Keratinocyte (primary cell): ENCODE results near the gene SQSTM1.

ENCODE experiments used
- CTCF ChIP-seq, 3 experiments: IDR thresholded peaks in 1 of 3; conservative IDR thresholded peaks in 1 of 3; optimal IDR thresholded peaks in 1 of 3; 2 replicates in 2 of 3; 3 replicates in 1 of 3; pipeline versions ENCODE3 to v1.5.1; 2011; ENCODE audit warnings: low read length in 3 of 3, mild to moderate bottlenecking in 3 of 3, moderate library complexity in 2 of 3, control low read depth in 1 of 3, inconsistent platforms in 1 of 3; ENCODE audit not compliant: insufficient read depth in 2 of 3; ENCODE audit errors: extremely low read depth in 1 of 3
- EZH2 ChIP-seq: IDR thresholded peaks from one replicate; pipeline ENCODE4 v1.6.1; 2012; ENCODE audit warnings: inconsistent platforms, mild to moderate bottlenecking, low read length, moderate library complexity

DNA sequence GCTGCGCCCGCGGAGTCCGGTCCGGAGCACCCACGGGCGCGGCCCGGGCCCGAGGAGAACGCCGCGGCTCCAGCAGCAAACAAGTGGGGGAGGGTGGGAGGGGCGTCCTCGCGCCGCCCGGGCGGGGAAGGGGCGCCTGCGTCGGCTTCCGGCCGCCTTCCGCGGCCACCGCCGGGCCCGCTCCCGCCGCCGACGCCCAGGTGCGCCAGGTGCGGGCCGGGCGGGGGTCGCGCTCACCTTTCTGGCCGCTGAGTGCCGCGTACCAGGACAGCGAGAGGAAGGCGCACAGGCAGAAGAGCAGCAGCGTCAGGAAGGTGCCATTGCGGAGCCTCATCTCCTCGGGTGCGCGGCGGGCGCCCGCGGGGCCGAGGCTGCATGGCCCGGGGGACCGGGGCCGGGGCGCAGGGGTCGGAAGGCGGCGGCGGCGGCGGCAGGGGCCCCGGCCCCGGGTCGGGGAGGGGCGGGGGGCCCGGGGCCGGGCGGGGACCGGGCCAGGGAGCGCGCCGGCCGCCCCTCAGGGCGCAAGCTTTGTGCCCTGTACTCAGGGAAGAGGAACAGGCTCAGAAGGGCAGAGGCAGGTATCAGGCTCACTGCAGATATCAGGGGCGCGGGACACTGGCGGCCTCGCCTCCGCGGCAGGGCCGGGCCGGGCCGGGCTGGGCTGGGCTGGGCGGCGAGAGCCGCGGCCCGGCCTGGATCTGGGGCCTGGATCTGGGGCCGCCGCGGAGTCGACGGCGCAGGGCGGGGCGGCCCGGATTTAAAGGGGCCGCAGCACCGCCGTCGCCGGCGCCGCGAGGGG lies 14.3 kb upstream of the SQSTM1 start, which contains the start of gene MGAT4B:
- TF ChIP-seq CTCF (optimal IDR thresholded peaks at IDR 0.05 in 1 of 3, IDR thresholded peaks at IDR 0.05 in 1 of 3, conservative IDR thresholded peaks at IDR 0.05 in 1 of 3; ENCODE audit: extremely low read depth in 1 of 3, insufficient read depth in 2 of 3, low read length in 3 of 3) (no peak), EZH2 (no peak)
